Measurements from ENCODE around the gene PARD3B. TPM values are rescaled to one million over a fixed set of nuclear protein-coding genes. Genes with fewer than 3 reads are reported as not detected.

The PARD3B gene
- total and polyA plus RNA-seq, 2 experiments from 2014 or later, result 4.3 to 8.5 TPM

DNA sequence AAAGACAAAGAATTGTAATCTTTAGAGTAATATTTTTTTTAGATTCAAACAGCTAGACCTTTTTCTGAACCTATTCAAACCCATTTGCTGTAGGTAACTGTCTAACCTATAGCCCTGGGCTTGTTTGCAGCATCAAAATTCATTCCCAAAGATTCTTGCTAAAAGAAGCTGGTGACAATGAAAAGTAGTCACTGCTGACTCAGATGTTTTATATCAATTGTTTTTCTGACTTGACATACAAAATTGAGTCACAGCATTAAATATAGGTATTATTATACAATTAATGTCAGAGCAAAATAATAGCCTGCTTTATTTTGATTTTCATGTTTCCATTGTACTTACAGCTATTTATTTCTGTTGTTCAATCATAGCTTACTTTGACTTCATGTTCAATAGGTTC is 816.7 kb downstream of the PARD3B start:
- no peak for DNase-seq (ENCODE audit: low read depth in 1 of 2, low spot score in 1 of 2)
- Histone ChIP-seq H3K9me3 (ENCODE audit: low read depth) (no peaks in the 10 kb centered on the region), H3K27me3 (no peaks in the 10 kb centered on the region), H3K36me3 (no peaks in the 10 kb centered on the region), H3K27ac (no peak overlapping the region), H3K4me3 (no peak overlapping the region), H3K4me1 (ENCODE audit: low read depth) (peaks cover 16% of the 10 kb centered on the region)
- TF ChIP-seq, protein P1, sequence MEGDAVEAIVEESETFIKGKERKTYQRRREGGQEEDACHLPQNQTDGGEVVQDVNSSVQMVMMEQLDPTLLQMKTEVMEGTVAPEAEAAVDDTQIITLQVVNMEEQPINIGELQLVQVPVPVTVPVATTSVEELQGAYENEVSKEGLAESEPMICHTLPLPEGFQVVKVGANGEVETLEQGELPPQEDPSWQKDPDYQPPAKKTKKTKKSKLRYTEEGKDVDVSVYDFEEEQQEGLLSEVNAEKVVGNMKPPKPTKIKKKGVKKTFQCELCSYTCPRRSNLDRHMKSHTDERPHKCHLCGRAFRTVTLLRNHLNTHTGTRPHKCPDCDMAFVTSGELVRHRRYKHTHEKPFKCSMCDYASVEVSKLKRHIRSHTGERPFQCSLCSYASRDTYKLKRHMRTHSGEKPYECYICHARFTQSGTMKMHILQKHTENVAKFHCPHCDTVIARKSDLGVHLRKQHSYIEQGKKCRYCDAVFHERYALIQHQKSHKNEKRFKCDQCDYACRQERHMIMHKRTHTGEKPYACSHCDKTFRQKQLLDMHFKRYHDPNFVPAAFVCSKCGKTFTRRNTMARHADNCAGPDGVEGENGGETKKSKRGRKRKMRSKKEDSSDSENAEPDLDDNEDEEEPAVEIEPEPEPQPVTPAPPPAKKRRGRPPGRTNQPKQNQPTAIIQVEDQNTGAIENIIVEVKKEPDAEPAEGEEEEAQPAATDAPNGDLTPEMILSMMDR (IDR thresholded peaks at IDR 0.05; ENCODE audit: low read depth, low read length), result no peak

- Histone ChIP-seq H3K9me3 (ENCODE audit: low read depth) (no peaks in the 10 kb centered on the region), H3K4me3 (no peak overlapping the region), H3K27me3 (no peaks in the 10 kb centered on the region), H3K36me3 (no peaks in the 10 kb centered on the region), H3K4me1 (ENCODE audit: low read depth) (peaks cover 21% of the 10 kb centered on the region), H3K27ac (no peak overlapping the region)
- TF ChIP-seq, protein P1 (IDR thresholded peaks at IDR 0.05; ENCODE audit: low read depth, low read length), result no peak
- DNase-seq (ENCODE audit: low read depth in 1 of 2, low spot score in 1 of 2), result peak in 1 of 2 donors; percentile 5
Measured at GRCh38 chr2:205364261-205364660, 819.0 kb downstream of the PARD3B start.

DNA sequence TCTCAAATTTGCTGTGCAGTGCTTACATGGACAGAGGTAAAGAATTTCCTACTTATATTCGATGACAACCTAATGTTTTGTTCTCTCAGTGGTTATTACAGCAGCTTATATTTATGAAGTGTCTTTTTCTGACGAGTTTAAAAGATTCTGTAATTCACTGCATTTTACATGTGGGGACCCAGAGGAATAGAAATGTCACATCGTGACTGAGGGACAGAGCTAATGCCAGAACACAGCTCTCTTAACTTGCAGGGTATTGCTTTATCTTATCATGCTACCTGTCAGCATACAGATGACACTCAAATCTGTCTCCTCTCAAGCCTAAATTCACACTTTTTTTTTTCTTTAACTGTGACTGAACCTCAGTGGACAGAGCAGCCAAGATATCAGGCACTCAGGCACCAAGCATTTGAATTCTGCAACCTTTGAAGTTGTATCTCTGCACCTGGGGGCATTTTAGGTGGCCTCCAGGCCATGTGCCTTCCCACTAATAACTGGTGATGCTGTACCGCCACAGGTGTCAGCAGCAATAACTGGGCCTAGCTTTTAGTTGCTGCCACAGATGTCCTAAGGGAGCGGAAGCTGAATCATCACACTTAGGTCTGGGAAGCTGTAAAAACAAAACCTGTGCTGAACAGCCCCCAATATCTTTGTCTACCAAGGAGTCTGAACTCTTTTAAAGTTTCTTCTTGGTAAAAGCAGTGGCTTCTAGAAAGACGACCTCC is 821.2 kb downstream of the PARD3B start:
- peaks cover 21% of the 10 kb centered on the region for H3K4me1 ChIP-seq (ENCODE audit: low read depth)
- H3K9me3 ChIP-seq (ENCODE audit: low read depth), result no peaks in the 10 kb centered on the region
- no peaks in the 10 kb centered on the region for H3K27me3 ChIP-seq
- peak in 1 of 2 donors; percentile 30 for DNase-seq (ENCODE audit: low read depth in 1 of 2, low spot score in 1 of 2)
- TF ChIP-seq, protein P1 (IDR thresholded peaks at IDR 0.05; ENCODE audit: low read depth, low read length), result no peak
- no peak overlapping the region for H3K4me3 ChIP-seq
- no peaks in the 10 kb centered on the region for H3K36me3 ChIP-seq
- H3K27ac ChIP-seq, result no peak overlapping the region

- H3K27me3 ChIP-seq, result no peaks in the 10 kb centered on the region
- peaks cover 21% of the 10 kb centered on the region for H3K4me1 ChIP-seq (ENCODE audit: low read depth)
- H3K27ac ChIP-seq, result no peak overlapping the region
- H3K36me3 ChIP-seq, result no peaks in the 10 kb centered on the region
- H3K9me3 ChIP-seq (ENCODE audit: low read depth), result peaks cover 2% of the 10 kb centered on the region
- DNase-seq (ENCODE audit: low read depth in 1 of 2, low spot score in 1 of 2), result no peak
- no peak overlapping the region for H3K4me3 ChIP-seq
- TF ChIP-seq, protein P1 (IDR thresholded peaks at IDR 0.05; ENCODE audit: low read depth, low read length), result no peak
Measured at GRCh38 chr2:205367331-205367935, 822.2 kb downstream of the PARD3B start.

DNA sequence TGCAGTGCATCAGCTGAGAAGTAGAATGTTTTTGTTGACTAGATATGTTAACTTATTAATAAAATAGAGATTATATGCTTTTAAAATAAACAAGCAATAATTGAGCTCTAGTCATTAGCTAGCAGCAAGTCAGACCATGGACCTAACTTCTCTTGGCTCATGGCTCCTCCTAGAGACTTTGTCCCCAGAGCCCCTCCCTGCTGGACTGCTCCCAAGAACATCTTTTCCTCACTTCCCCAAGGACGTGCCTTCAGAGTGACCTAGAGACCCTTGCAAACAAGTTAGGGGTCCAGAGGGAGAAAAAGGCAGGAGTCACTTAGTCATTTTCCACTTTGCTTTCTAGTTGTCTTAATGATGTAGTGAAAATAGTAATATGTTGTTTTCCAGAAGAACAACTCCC is 824.5 kb downstream of the PARD3B start:
- Histone ChIP-seq H3K27ac (no peak overlapping the region), H3K4me1 (ENCODE audit: low read depth) (peaks cover 16% of the 10 kb centered on the region), H3K4me3 (no peak overlapping the region), H3K27me3 (no peaks in the 10 kb centered on the region), H3K9me3 (ENCODE audit: low read depth) (peaks cover 2% of the 10 kb centered on the region), H3K36me3 (no peaks in the 10 kb centered on the region)
- no peak for DNase-seq (ENCODE audit: low read depth in 1 of 2, low spot score in 1 of 2)
- TF ChIP-seq, protein P1 (IDR thresholded peaks at IDR 0.05; ENCODE audit: low read depth, low read length), result no peak
